GM18520 (cell line): Measurements from ENCODE around the gene FREY1.
"Not testable (repeated sequence)": the region's sequence is repeated elsewhere in the genome, so short reads cannot be mapped to it uniquely, and the experiment has no call there.

Experiments used
- ATAC-seq: cut with Tn5 transposase; IDR thresholded peaks from one replicate; pipeline ENCODE4 v1.9.1; 2021; ENCODE audit not compliant: unreplicated experiment

FREY1 gene

GRCh38 chr11:45917286-45917622, 10.2 kb upstream of the FREY1 start:
- no peak for ATAC-seq

GRCh38 chr11:45915446-45915845, 8.4 kb upstream of the FREY1 start:
- no peak for ATAC-seq

- ATAC-seq: no peak
These were observed 7.0 kb upstream of the FREY1 start for GRCh38 chr11:45913942-45914635.

DNA sequence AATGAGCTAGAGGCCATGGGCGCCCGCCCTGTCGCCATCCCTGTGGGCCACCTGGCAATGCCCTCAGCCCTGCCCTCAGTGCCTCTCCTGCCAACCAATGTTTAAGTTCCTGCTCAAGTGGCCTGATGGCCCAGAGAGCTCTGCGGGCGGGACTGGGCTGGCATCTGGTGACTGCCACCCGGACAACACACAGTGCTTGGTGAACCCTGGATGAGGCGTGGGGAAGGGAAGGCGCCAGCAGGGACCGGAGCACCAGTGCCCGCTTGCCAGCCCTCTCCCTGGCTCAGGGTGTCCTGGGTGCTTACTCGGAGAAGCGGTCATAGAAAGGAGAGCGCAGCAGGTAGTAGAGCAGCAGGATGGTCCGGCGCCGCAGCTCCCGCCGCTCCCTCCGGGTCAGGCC, 6.4 kb upstream of the FREY1 start:
- ATAC-seq: no peak

DNA sequence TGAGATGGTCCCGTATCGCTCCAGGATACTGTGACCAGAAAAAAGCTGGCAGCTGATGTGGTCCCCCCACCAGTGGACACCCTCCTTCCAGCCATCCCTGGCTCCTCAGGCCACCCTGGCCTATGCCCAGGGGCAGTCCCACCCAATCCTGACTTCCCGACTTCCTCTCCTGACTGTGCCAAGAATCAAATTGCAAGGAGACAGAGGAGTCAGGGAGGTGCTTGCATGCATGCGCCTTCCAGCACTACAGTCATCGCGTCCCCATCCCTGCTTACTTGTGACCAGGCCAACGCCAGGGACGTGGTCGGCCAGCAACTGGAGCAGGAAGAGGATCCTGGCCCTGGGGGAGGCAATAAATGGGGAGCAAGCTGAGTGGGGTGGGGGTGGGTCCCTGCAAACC, 3.6 kb upstream of the FREY1 start:
- ATAC-seq: no peak

DNA sequence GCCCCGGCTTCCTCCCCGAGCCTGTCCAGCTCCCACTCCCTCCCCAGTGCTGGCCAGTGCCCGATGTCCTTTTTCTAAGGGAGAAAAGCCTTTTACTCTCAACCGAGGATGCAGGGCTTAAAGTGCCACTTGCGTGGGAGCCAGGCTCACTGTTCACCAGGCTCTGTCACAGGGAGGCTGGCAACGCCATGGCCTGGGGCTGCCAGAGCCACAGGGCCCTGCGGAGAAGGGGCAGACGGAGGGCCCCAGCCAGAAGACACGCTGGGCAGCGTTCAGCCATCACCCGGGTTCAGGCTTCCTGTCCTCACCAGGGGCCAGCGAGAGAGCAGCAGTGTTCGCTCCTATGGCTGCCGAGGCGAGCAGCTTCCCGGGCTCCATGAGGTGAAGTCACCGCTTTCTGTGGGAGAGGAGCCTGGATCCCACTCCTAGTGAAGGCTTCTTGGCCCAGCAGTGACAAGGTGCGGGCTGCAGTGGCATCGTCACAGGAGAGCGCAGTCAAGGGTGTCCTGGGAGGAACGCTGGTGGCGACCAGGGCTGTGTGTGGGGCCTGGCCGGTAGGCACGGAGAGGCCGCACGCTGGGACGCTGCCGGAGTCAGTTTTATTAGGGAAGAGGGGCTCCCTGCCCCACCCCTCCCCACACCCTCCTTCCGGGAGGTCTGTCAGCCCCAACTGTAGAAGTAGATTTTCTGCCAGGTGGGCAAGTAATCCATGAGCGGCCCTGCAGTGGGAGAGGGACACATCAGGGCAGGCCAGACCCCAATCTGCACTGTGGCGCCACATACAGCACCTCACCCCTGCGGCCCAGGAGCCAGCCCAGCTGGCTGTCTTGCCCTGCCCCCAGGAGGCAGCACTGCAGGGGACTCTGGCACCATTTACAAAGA, 2.8 kb upstream of the FREY1 start:
- no peak for ATAC-seq

DNA sequence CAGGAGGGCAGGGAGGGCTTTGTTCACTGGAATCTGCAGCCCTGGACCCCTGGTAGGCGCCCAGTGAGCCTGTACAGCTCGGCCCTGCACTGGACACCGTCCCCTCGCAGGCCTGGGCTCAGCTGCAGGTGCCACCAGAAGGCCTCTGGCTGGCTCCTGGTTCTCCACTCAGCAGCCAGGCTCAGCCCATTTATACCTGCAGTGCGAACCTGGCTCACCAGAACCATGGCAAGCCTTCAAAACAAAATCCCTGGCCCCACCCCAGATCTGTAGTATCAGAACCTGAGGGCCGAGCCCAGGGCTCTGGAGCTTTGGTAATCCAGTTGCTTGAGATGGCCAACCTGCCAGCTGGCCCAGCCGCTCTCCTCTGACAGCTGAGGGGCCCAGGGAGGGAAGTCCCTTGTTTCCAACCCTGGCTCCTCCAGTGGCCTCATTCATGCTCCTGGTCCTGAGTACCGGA, 870 bp upstream of the FREY1 start:
- no peak for ATAC-seq

GRCh38 chr11:45906096-45906682, 882 bp downstream of the FREY1 start:
- ATAC-seq: no peak

GRCh38 chr11:45905576-45905975, 1.5 kb downstream of the FREY1 start:
- not testable (repeated sequence) for ATAC-seq

GRCh38 chr11:45905095-45905494, 2.0 kb downstream of the FREY1 start:
- ATAC-seq: no peak

DNA sequence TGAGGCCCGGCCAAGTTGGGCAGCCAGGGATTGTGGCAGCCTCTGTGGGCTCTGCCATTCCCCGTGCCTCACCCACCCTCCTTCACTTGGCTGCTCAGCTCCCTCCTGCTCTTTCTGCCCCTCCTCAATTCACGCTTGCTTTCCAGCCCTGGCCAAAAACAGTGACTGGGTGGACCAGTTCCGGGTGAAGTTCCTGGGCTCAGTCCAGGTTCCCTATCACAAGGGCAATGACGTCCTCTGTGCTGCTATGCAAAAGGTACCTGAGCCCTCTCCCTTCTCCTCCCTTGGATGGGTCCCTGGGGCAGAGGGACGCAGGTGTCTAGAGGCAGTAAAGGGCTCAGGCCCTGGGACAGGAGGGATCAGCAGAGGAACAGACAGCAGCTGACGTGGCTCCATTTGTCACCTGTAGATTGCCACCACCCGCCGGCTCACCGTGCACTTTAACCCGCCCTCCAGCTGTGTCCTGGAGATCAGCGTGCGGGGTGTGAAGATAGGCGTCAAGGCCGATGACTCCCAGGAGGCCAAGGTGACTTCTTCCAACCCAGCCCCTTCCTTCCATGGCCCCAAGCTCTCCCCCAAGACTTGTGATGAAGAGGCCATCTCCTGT, 2.7 kb downstream of the FREY1 start:
- ATAC-seq: no peak

DNA sequence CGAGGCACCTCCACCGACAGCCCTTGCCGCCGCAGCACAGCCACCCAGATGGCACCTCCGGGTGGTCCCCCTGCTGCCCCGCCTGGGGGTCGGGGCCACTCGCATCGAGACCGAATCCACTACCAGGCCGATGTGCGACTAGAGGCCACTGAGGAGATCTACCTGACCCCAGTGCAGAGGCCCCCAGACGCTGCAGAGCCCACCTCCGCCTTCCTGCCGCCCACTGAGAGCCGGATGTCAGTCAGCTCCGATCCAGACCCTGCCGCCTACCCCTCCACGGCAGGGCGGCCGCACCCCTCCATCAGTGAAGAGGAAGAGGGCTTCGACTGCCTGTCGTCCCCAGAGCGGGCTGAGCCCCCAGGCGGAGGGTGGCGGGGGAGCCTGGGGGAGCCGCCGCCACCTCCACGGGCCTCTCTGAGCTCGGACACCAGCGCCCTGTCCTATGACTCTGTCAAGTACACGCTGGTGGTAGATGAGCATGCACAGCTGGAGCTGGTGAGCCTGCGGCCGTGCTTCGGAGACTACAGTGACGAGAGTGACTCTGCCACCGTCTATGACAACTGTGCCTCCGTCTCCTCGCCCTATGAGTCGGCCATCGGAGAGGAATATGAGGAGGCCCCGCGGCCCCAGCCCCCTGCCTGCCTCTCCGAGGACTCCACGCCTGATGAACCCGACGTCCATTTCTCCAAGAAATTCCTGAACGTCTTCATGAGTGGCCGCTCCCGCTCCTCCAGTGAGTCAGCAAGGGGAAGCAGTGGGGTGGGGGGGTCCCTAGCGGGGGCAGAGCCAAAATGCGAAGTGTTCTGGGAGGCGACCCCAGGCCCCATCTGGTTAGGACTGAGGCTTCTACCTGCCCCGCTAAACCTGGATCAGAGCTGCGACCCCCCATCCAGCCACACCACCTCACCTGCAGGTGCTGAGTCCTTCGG, 4.4 kb downstream of the FREY1 start:
- no peak for ATAC-seq

DNA sequence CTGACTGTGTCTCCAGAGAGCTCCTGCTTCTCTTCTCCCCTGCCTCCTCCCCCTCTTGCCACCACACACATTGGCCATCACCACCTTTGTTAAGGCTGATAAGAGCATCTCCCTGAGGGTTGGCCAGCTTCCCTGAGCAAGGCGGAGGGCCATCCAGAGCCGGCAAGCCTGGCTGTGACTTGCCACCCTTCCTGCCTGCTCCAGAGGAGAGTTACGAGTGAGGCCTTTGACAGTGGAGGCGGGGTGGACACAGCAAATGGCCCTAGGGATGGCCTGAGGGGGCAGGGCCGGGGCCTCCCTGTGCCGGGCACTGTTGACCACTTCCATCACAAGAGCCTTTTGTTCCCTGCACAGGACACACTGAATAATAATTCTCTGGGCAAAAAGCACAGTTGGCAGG, 5.4 kb downstream of the FREY1 start:
- no peak for ATAC-seq

DNA sequence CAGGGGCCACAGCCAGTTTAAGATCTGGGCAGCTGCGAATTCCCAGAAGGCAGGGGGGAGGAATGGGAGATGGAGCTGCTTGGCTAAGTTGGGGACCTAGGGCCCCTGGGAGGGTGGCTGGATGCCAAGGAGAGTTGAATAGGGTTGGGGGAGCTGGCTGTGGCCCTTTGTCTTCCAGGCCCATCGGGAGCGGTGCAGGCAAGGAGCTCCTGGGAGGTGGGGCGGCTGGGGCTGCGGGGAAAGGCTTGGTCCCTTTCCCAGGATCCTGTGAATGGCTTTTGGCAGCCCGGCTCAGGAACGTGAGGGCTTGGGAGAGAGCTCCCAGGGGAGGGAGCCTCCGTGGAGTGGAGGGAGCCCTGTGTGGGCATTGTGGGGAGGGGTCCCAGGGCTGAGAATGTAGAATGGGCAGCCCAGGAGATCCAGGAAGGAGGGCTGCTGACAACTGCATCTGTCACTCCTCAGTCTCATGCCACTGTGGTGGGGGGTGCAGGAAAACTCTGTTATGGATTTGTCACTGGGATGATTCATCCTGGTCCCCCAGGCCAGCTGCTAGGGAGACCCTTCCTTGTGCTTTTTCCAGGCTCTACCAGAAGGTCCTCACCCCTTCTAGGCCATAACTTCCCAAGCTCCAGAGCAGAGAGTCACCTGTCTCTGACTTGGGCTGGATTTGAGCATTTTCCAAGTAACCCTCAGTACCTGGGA, 6.0 kb downstream of the FREY1 start:
- no peak for ATAC-seq

- not testable (repeated sequence) for ATAC-seq
These were observed 6.8 kb downstream of the FREY1 start for GRCh38 chr11:45900175-45900800.

DNA sequence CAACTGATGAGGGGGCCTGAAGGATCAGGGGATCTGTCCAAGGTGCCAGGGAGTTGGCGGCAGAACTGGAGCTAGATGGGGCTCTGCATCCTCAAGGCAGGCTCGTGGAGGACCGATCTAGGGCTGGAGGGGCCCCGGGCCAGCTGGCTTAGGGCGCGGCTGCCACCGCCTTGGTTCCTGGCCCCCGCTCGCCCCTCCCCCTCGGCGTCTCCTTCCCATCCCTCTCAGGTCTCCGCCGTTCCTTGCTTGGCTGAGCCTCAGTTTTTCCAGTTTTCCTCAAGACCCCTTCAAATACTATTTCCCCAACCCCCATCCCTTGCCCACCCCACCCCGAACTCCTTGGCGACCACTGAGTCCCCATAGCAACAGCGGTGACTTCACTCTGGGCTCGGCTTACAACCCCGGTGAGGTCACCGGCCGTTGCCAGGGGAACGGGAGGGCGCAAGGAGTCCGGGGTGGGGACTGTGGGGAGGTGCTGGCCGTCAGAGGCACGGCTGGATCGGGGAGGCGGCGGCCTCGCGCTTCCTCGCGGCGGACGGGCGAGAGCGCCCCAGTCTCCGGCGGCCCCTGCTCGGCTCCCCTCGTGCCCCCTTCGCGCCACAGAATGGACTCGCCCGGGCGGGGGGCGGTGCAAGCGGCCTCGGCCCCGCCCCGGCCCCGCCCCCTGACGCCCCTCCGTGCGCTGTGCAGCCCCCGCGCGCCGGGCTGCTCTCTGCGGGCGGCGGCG, 7.5 kb downstream of the FREY1 start:
- no peak for ATAC-seq

DNA sequence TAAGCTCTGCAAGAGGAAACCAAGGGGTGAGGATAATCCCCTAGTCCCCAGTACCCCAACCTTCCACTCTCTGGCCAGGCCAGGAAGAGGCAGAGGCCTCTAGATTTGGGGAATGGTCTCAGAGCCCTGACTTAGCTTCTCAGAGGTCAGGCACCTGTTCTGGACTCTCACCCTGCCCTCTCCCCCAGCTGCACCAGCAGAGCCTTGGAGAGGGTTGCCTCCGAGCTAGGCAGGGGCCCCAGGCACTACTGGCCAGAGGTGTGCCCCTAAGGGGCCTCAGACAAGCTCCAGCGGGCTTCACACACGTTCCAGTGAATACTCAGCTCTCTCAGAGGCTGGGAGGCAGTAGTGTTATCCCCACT, 8.0 kb downstream of the FREY1 start:
- ATAC-seq: no peak

DNA sequence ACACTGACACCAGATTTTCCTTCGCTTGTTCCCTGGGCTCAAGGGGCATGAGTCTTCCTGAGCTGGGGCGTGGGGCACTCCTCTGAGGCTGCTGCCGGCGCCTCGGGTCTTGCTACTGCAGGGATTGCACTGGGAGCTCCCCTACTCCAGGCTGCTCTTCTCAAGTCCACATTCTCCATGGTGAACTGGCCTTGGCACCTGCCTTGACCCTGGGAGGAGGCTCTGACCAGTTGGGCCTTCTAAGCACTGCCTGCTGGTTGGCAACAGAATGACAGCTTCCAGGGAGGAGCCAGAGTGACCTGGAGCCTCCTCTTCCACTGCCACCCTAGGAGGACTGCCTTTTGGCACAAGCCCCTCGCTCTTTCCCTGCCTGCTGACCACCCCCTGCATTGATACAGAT, 9.5 kb downstream of the FREY1 start:
- no peak for ATAC-seq

DNA sequence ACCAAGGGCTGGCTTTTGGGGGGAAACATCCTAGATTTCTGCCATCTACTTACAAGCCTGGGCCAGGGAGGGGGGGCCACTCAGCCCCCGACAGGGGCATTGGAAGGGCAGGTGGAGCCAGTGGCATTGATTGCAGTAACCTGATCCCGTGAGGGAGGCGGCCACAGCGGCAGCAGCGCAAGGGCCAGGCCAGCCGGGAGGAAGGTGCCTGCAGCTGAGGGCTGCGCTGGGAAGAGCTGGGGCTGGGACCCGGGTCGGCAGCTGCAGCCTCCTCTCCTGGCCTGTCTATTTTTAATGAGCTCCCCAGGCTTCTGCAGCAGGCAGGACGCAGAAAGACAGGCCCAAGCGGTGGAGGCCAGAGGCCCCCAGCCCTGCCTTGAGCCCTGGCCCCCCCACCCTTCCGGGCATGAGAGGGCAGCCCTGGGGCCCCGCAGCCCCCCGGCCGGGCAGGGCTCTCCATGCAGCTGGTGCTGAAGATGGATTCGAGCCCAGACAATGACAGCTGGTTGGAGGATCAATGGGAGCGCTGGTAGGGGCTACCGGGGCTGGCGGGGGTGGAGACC, 10.6 kb downstream of the FREY1 start:
- ATAC-seq: no peak
